ENCODE measurements around the gene ETS2. TPM values are rescaled to one million over a fixed set of nuclear protein-coding genes. Genes with fewer than 3 reads are reported as not detected.
A peak's percentile ranks its signal among the peaks of the same experiment; 100 is the strongest.

ETS2 gene
- total RNA-seq, 1 experiment from 2014 or later, result 20.8 TPM

GRCh38 chr21:38774586-38775285 lies 31.0 kb upstream of the ETS2 start:
- DNase-seq (ENCODE audit: low read depth), result no peak
- in situ Hi-C loops (cut with HindIII; ENCODE audit: low pct_unique_long_range_greater_than_20kb, low sequenced_read_pairs), result no loop called here

GRCh38 chr21:38775733-38776132 lies 30.0 kb upstream of the ETS2 start:
- DNase-seq (ENCODE audit: low read depth), result no peak
- in situ Hi-C loops (cut with HindIII; ENCODE audit: low pct_unique_long_range_greater_than_20kb, low sequenced_read_pairs), result no loop called here

GRCh38 chr21:38777015-38777414 lies 28.7 kb upstream of the ETS2 start:
- DNase-seq (ENCODE audit: low read depth), result no peak
- in situ Hi-C loops (cut with HindIII; ENCODE audit: low pct_unique_long_range_greater_than_20kb, low sequenced_read_pairs), result no loop called here

- DNase-seq (ENCODE audit: low read depth), result no peak
- in situ Hi-C loops (cut with HindIII; ENCODE audit: low pct_unique_long_range_greater_than_20kb, low sequenced_read_pairs), result no loop called here
These were observed 28.2 kb upstream of the ETS2 start for GRCh38 chr21:38777531-38777930.

- no peak for DNase-seq (ENCODE audit: low read depth)
- in situ Hi-C loops (cut with HindIII; ENCODE audit: low pct_unique_long_range_greater_than_20kb, low sequenced_read_pairs), result no loop called here
These were observed 24.9 kb upstream of the ETS2 start for GRCh38 chr21:38780879-38781278.

- DNase-seq (ENCODE audit: low read depth), result no peak
- in situ Hi-C loops (cut with HindIII; ENCODE audit: low pct_unique_long_range_greater_than_20kb, low sequenced_read_pairs), result no loop called here
These were observed 21.1 kb upstream of the ETS2 start for GRCh38 chr21:38784458-38785266.

GRCh38 chr21:38785483-38785882 lies 20.2 kb upstream of the ETS2 start:
- no peak for DNase-seq (ENCODE audit: low read depth)
- in situ Hi-C loops (cut with HindIII; ENCODE audit: low pct_unique_long_range_greater_than_20kb, low sequenced_read_pairs), result no loop called here

- in situ Hi-C loops (cut with HindIII; ENCODE audit: low pct_unique_long_range_greater_than_20kb, low sequenced_read_pairs), result no loop called here
- no peak for DNase-seq (ENCODE audit: low read depth)
These were observed 18.7 kb upstream of the ETS2 start for GRCh38 chr21:38787016-38787415.

- DNase-seq (ENCODE audit: low read depth), result peak; percentile 98
- in situ Hi-C loops (cut with HindIII; ENCODE audit: low pct_unique_long_range_greater_than_20kb, low sequenced_read_pairs), result no loop called here
These were observed 18.1 kb upstream of the ETS2 start for GRCh38 chr21:38787461-38788274.

GRCh38 chr21:38788275-38788905 lies 17.3 kb upstream of the ETS2 start:
- in situ Hi-C loops (cut with HindIII; ENCODE audit: low pct_unique_long_range_greater_than_20kb, low sequenced_read_pairs), result no loop called here
- no peak for DNase-seq (ENCODE audit: low read depth)

GRCh38 chr21:38789275-38789674 lies 16.5 kb upstream of the ETS2 start:
- no peak for DNase-seq (ENCODE audit: low read depth)
- in situ Hi-C loops (cut with HindIII; ENCODE audit: low pct_unique_long_range_greater_than_20kb, low sequenced_read_pairs), result no loop called here

GRCh38 chr21:38790059-38790458 lies 15.7 kb upstream of the ETS2 start:
- DNase-seq (ENCODE audit: low read depth), result no peak
- in situ Hi-C loops (cut with HindIII; ENCODE audit: low pct_unique_long_range_greater_than_20kb, low sequenced_read_pairs), result no loop called here

- no peak for DNase-seq (ENCODE audit: low read depth)
- in situ Hi-C loops (cut with HindIII; ENCODE audit: low pct_unique_long_range_greater_than_20kb, low sequenced_read_pairs), result no loop called here
These were observed 14.8 kb upstream of the ETS2 start for GRCh38 chr21:38790961-38791360.

GRCh38 chr21:38792676-38793459 lies 12.9 kb upstream of the ETS2 start:
- DNase-seq (ENCODE audit: low read depth), result no peak
- in situ Hi-C loops (cut with HindIII; ENCODE audit: low pct_unique_long_range_greater_than_20kb, low sequenced_read_pairs), result no loop called here

- peak; percentile 73 for DNase-seq (ENCODE audit: low read depth)
These were observed 11.6 kb upstream of the ETS2 start for GRCh38 chr21:38793926-38794713.

GRCh38 chr21:38794978-38795377 lies 10.8 kb upstream of the ETS2 start:
- in situ Hi-C loops (cut with HindIII; ENCODE audit: low pct_unique_long_range_greater_than_20kb, low sequenced_read_pairs), result no loop called here
- DNase-seq (ENCODE audit: low read depth), result peak; percentile 50

More at GRCh38 chr21:38793926-38794713, 11.6 kb upstream of the ETS2 start:
- in situ Hi-C loops (cut with HindIII; ENCODE audit: low pct_unique_long_range_greater_than_20kb, low sequenced_read_pairs), result no loop called here

- no peak for DNase-seq (ENCODE audit: low read depth)
- in situ Hi-C loops (cut with HindIII; ENCODE audit: low pct_unique_long_range_greater_than_20kb, low sequenced_read_pairs), result no loop called here
These were observed 10.3 kb upstream of the ETS2 start for GRCh38 chr21:38795475-38795874.

All from Caki2 (cell line).